Airway epithelial cell (primary cell): ENCODE data around the gene CCDC17. TPM values are rescaled to one million over a fixed set of nuclear protein-coding genes. Genes with fewer than 3 reads are reported as not detected.

Experiments used
- total RNA-seq: library from RNA; depleted of rRNA; stranded (reverse); fragments of >200 nt; gene quantifications from 2 replicates; pipeline ENCODE4 v1.2.3, GENCODE V29; 2015

The CCDC17 gene
- 0.19 and 0.56 TPM in 2 replicates for total RNA-seq

GRCh38 chr1:45623972-45624371 is at the start of gene CCDC17:
Gene CCDC17 (minus strand): TSS chr1:45624054. CDS start chr1:45623909, 145 bp downstream.

GRCh38 chr1:45583666-45584350 is 40.0 kb downstream of the CCDC17 start, which contains the start of gene NASP:
Gene NASP (plus strand): TSS chr1:45584041. CDS start chr1:45584147, 106 bp downstream.

Other genes starting within 250 kb of the CCDC17 start
- 3.2 and 4.7 TPM in 2 replicates for gene TESK2, start 132.9 kb downstream of the CCDC17 start, total RNA-seq
- gene CCDC163, start 124.0 kb downstream of the CCDC17 start, total RNA-seq, result 0.51 and 1.2 TPM in 2 replicates
- 2.5 and 3.5 TPM in 2 replicates for gene MMACHC, start 123.8 kb downstream of the CCDC17 start, total RNA-seq
- gene PRDX1, start 102.2 kb downstream of the CCDC17 start, total RNA-seq, result 671 and 698 TPM in 2 replicates
- gene AKR1A1, start 73.2 kb downstream of the CCDC17 start, total RNA-seq, result 102 and 107 TPM in 2 replicates
- 67.7 and 83.7 TPM in 2 replicates for gene NASP, start 40.0 kb downstream of the CCDC17 start, total RNA-seq
- gene GPBP1L1, start 62.5 kb upstream of the CCDC17 start, total RNA-seq, result 65.5 and 85.0 TPM in 2 replicates
- 48.7 and 55.4 TPM in 2 replicates for gene TMEM69, start 64.1 kb upstream of the CCDC17 start, total RNA-seq
- gene IPP, start 126.6 kb upstream of the CCDC17 start, total RNA-seq, result 6.7 and 8.0 TPM in 2 replicates
- 10.3 and 15.2 TPM in 2 replicates for gene MAST2, start 179.6 kb upstream of the CCDC17 start, total RNA-seq